GM21737 (cell line): Measurements from ENCODE around the gene IRF1.
A peak's percentile ranks its signal among the peaks of the same experiment; 100 is the strongest.
"Not testable (repeated sequence)": the region's sequence is repeated elsewhere in the genome, so short reads cannot be mapped to it uniquely, and the experiment has no call there.

ENCODE experiments used
- ATAC-seq: cut with Tn5 transposase; IDR thresholded peaks from one replicate; pipeline ENCODE4 v1.9.1; 2021; ENCODE audit warnings: mild to moderate bottlenecking, moderate library complexity; ENCODE audit not compliant: unreplicated experiment

Gene IRF1

DNA sequence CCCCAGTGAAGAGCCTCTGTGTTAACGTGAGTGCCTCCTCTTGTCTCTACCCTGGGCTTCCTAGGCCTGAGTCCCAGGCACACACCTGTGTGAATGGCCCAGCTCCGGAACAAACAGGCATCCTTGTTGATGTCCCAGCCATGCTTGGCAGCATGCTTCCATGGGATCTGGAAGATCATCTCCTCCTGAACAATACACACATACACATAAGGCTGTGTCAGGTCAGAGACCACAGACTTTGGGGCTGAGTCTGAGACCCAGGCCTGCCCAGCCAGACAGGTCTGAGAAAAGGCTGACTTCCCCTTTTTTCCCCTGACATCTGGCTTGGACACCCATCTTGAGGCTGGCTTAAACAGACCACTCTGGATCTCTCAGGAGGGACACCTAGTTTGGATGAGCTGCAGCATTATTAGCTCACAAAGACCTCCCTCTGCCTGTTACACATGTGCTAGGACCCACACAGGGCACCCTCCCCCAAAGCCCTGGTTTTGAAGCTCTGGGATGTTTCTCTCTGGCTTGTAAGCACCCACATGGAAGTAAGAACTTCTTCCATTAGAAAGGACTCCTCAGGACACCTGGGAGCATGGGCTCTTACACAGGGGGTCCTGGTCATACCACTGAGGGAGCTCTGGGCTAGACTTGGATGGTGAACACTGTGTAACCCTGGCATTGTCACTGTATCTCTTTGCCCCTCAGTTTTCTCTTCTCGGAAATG lies 2.6 kb downstream of the IRF1 start:
- ATAC-seq, result no peak

- no peak for ATAC-seq
These were observed 3.5 kb downstream of the IRF1 start for GRCh38 chr5:132487095-132487428.

GRCh38 chr5:132486318-132487094 lies 4.1 kb downstream of the IRF1 start:
- no peak for ATAC-seq

- no peak for ATAC-seq
These were observed 4.8 kb downstream of the IRF1 start for GRCh38 chr5:132485641-132486317.

- ATAC-seq, result not testable (repeated sequence)
These were observed 5.5 kb downstream of the IRF1 start for GRCh38 chr5:132484876-132485640.

GRCh38 chr5:132484391-132484725 lies 6.2 kb downstream of the IRF1 start:
- no peak for ATAC-seq

DNA sequence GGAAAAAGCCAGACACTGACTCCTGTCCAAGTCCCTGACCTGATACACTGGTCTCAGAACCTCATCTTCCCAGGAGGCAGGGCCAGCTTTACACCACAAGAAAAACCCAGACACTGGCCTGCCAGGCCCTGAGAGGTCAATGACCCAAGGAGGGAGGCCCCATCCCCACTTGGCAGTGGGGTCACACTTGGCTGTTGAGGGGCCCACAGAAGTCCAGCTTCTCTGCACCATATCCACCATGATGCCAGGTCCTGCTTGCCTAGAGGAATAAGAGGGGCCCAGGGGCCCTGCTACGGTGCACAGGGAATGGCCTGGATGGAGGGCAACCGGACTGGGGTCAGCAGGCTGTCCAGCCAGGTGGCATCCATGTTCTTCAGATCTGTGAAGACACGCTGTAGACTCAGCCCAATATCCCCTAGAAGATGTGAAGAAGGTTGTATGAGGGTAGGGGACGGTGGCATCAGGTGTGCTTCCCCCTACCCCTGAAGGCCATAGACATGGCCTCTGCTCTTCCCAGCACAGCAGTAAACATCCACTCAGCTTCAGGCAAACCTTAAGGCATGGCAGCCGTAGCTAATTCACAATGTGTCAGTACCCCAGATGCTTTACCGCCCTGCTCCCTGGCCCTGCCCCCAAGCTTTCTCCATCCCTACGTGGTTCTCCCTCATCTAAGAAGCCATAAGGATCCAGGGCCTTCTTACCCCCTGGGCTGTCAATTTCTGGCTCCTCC lies 6.7 kb downstream of the IRF1 start:
- ATAC-seq, result no peak

DNA sequence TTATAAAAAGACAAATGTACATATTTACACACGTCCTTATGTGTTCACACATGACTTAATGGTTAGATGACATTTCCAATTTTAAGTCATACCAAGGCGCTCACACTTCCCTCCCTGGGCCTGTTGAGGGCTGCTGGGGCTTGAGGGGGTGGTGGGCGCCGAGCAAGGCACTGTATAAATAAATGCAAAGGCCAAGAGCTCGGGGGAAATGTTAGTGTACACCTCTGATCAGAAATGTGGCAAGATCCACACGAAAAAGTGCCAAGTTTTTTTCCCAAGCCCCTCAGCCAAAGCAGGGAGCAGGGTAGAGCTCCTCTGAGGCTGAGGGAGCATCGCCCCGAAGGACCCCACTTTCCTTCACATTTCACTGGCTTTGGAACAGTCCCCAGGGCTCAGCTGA lies 7.5 kb downstream of the IRF1 start:
- ATAC-seq, result no peak

DNA sequence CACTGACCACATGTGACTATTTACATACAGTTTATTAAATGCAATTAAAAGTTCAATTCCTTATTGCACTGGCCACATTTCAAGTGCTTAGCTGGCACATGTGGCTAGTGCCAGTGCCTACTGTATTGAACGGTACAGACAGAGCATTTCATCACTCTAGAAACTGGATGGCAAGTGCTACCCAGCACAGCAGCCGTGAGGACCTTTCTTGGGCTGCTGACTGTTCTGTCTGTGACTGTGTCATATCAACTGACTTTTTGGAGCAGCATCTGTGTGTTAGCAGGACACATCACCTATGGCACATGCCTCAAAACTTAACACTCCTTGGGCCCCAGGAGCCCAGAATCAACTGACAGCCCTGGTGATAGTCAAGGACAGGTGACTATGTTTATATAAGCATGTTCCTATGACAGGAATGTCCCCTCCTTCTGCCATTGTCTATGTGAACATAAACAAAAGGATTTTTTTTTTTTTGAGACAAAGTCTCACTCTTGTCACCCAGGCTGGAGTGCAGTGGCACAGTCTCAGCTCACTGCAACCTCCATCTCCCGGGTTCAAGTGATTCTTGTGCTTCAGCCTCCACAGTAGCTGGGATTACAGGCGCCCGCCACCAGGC lies 8.9 kb downstream of the IRF1 start:
- no peak for ATAC-seq

- ATAC-seq, result no peak
These were observed 9.5 kb downstream of the IRF1 start for GRCh38 chr5:132480893-132481595.

DNA sequence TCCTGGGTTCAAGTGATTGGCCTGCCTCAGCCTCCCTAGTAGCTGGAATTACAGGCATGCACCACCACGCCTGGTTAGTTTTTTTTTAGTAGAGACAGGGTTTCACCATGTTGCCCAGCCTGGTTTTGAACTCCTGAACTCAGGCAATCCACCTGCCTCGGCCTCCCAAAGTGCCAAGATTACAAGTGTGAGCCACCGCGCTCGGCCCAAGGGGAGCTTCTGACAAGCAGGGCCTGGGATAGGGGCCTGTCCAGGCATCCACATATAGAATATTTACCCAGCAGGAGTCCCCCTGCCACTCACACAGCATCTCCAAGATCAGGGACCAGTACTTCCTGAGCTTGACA lies 10.1 kb downstream of the IRF1 start:
- ATAC-seq, result no peak

GRCh38 chr5:132480042-132480441 lies 10.5 kb downstream of the IRF1 start:
- no peak for ATAC-seq

DNA sequence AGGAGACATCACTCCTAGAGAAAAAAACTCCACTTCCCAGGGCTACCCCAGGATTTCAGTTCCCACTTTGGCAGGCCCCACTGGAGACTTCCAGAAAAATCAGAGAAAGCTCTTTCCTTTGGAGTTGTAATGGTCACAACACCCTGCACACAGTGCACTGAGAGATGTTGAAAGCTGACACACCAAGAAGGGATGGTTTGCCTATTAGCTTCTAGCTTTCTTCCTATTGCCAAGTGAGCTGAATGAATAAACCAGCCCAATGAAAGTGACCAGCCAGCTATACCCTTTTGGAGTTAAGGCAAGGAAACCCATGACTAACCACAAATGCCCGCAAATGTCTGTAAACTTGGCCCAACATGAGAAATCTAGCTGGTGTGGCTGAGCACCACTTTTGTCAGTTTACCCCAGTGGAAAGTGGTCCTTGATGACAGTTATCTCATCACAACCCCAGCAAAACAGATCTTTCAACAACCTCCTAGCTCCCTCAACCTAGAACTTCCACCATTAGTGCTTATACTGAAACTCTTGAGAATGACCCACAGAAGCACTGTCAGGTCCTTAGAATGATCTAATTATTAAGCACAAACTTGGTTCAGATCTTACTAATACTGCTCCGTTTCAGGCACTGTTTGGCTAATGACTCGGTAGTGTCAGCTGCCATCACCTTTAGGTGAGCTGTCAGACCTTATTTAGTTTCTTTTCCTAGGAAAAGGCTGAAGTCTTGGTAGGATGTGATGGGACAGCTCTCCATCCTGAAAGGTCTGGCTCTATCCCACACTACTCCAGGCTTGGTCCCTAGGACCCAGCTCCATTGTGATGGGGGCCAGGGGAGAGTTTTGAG lies 11.2 kb downstream of the IRF1 start:
- peak; percentile 32 for ATAC-seq

DNA sequence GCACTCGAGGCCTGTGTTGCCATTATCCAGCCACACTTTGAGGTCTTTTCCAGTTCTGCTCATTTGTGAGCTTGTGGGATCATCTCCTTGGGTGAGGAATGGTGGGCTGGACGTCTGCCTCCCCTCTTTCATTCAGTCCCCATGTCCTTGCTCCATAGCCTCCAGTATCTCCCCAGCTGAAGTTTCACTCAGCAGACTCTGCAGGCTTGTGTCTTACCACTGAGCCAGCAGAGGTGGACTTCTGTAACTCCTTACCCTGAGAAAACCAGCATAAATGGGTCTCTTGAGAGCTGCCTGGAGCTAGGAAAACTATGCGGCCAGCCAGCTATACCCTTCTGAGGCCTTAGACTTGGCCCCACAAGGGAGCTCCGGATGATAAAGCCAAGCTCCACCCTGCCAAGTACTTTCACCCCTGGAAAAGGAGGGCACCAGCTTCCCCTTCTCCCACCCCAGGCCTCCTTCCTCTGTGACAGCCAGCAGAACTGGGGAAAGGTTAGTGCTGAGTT lies 12.2 kb downstream of the IRF1 start:
- no peak for ATAC-seq

DNA sequence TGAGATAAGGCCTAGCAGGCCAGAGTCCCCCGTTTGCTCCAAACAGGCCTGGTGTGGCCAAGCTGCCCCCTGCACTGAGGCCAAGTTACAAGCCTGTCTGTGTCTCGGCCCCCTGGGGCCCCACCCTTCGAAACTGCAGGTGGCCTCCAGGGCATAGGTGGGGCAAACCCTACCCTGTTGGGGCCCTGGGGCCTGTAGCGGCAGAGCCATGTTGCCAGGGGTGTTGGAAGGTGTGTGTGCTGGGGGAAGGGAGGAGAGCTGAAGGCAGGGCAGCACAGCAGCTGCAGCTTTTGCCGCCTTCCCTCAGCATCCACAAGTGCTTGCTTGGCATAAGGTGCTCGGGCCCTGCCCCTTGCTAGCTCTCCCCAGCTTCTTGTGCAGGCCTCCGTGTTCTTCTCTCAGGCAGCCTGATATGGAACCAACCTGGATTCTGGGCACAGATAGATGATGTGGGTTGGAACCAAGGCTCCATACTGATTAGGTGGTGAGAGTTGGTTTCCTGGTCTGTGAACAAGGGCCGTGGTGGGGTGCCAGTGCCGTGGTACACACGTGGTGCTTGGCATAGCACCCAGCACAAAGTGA lies 12.7 kb downstream of the IRF1 start:
- ATAC-seq, result no peak

GRCh38 chr5:132476876-132477781 lies 13.4 kb downstream of the IRF1 start:
- no peak for ATAC-seq
